Ovary (tissue), 9 donors: ENCODE results near the gene SRSF6. TPM values are rescaled to one million over a fixed set of nuclear protein-coding genes. Genes with fewer than 3 reads are reported as not detected.

Experiments used
- DNase-seq, 5 donors: peaks; one replicate each; pipeline ENCODE4 v3.0.0-alpha.2; 2019 to 2020
- H3K27ac ChIP-seq, 2 donors: fragments of 200-600 bp; one replicate each; pipeline versions ENCODE4 v1.5.1 to v1.8.0; 2019 to 2022
- H3K27me3 ChIP-seq: fragments of 200-600 bp; one replicate; pipeline ENCODE4 v1.8.0; 2022
- H3K36me3 ChIP-seq: fragments of 200-600 bp; sonication (generic); one replicate; pipeline ENCODE4 v1.5.1; 2019
- H3K4me1 ChIP-seq: one replicate; pipeline ENCODE4 v1.8.1; 2013; ENCODE audit warnings: mild to moderate bottlenecking, moderate library complexity; ENCODE audit not compliant: insufficient read depth
- H3K4me3 ChIP-seq: fragments of 200-600 bp; sonication (generic); one replicate; pipeline ENCODE4 v1.5.1; 2017
- H3K9me3 ChIP-seq, 2 donors: fragments of 200-600 bp in 1 of 2; sonication (generic) in 1 of 2; one replicate each; pipeline versions ENCODE4 v1.5.1 to v1.8.1; 2013 to 2019; ENCODE audit warnings: mild to moderate bottlenecking in 1 of 2, moderate library complexity in 1 of 2
- CTCF ChIP-seq, 3 donors: fragments of 450-650 bp in 2 of 3; fragments of 200-600 bp in 1 of 3; IDR thresholded peaks; one replicate each; pipeline versions ENCODE4 v1.5.1 to v1.8.0; 2016 to 2022; ENCODE audit warnings: antibody characterized with exemption in 3 of 3, mild to moderate bottlenecking in 1 of 3
- EP300 ChIP-seq: sonication (generic); formaldehyde crosslinking; IDR thresholded peaks from one replicate; pipeline ENCODE4 v1.6.1; 2017; ENCODE audit warnings: antibody characterized with exemption
- POLR2A ChIP-seq: fragments of 450-650 bp; IDR thresholded peaks from one replicate; pipeline ENCODE4 v1.6.1; 2017; ENCODE audit warnings: antibody characterized with exemption, mild to moderate bottlenecking, moderate library complexity
- WGBS, 3 donors: extraction: QIAGEN DNeasy Blood & Tissue Kit in 1 of 3; methylation state at CpG; one replicate each; pipeline versions ENCODE4 v1.1.5 to v1.1.7; 2013 to 2017; 5-methylcytosine and 5-hydroxymethylcytosine counted together
- intact Hi-C, 4 donors: fragments of 100-400 bp; cut with DNase I; formaldehyde crosslinking; loops; one replicate each; pipeline versions ENCODE4 v1.11.0 to v1.15.1; 2022 to 2023
- polyA plus RNA-seq, 2 donors: library from polyadenylated mRNA; stranded (reverse); fragments of 200-250 nt in 1 of 2; fragments of 350-450 nt in 1 of 2; fragmentation: Illumina TruSeq in 1 of 2; extraction: RNeasy Lipid Tissue Mini Kit (QIAGEN cat#74804) in 1 of 2; gene quantifications; one replicate each; pipeline ENCODE4 v1.2.3, GENCODE V29; 2013 to 2014
- total RNA-seq, 7 donors: library from RNA; depleted of rRNA in 2 of 7; stranded (reverse); fragments of >200 nt in 2 of 7; fragmentation: NEBNext Ultra II Directional in 3 of 7; extraction: Animal tissue kit (Norgen Biotek cat#: 25700) in 3 of 7; gene quantifications; one replicate each; pipeline versions ENCODE4 v1.1.0 to v1.2.4, GENCODE V29; 2016 to 2023
- donor health status: DM: no; HTN: no; CAD: no; lungs with moderate emphysema.
- donor health status: DM: no; HTN: no; CAD: no.
- donor health status: Bipolar disorder and iron deficiency.
- donor health status: DM: yes; HTN: yes; CAD: no.
- donor health status: DM: no; HTN: no; CAD: no.
- donor health status: DM: yes; HTN: yes; CAD: no.

SRSF6 gene
- total and polyA plus RNA-seq, 9 donors: 69.7 to 163 (median 122) TPM

GRCh38 chr20:43431134-43431519, 26.6 kb upstream of the SRSF6 start:
- Histone ChIP-seq H3K36me3 (no peaks in the 10 kb centered on the region), H3K4me1 (no peaks in the 10 kb centered on the region), H3K4me3 (no peak overlapping the region), H3K9me3 (no peaks in the 10 kb centered on the region), H3K27me3 (no peaks in the 10 kb centered on the region), H3K27ac (no peak overlapping the region)
- intact Hi-C loops: no loop called here
- no peak for DNase-seq
- TF ChIP-seq CTCF (IDR thresholded peaks at IDR 0.05) (no peak), POLR2A (no peak), EP300 (no peak)
- WGBS, 3 donors: 54 to 57% (median 56%) methylated on average over 7 of the region's 7 CpGs

- Histone ChIP-seq H3K4me3 (no peak overlapping the region), H3K36me3 (no peaks in the 10 kb centered on the region), H3K27me3 (no peaks in the 10 kb centered on the region), H3K9me3 (no peaks in the 10 kb centered on the region), H3K4me1 (no peaks in the 10 kb centered on the region), H3K27ac (no peak overlapping the region)
- TF ChIP-seq EP300 (no peak), CTCF (IDR thresholded peaks at IDR 0.05) (no peak), POLR2A (no peak)
- DNase-seq: no peak
- WGBS, 3 donors: 52 to 82% (median 77%) methylated on average over 1 of the region's 1 CpG
- intact Hi-C loops: no loop called here
Measured at GRCh38 chr20:43432498-43432897, 25.2 kb upstream of the SRSF6 start.

GRCh38 chr20:43433250-43433854, 24.3 kb upstream of the SRSF6 start:
- Histone ChIP-seq H3K9me3 (no peaks in the 10 kb centered on the region), H3K36me3 (no peaks in the 10 kb centered on the region), H3K27ac (no peak overlapping the region), H3K4me3 (no peak overlapping the region), H3K4me1 (no peaks in the 10 kb centered on the region), H3K27me3 (no peaks in the 10 kb centered on the region)
- 87 to 93% (median 88%) methylated on average over 4 of the region's 4 CpGs for WGBS, 3 donors
- no peak for DNase-seq
- intact Hi-C loops: no loop called here
- TF ChIP-seq POLR2A (no peak), EP300 (no peak), CTCF (IDR thresholded peaks at IDR 0.05) (no peak)

- WGBS, 3 donors: 88 to 93% (median 91%) methylated on average over 6 of the region's 6 CpGs
- Histone ChIP-seq H3K9me3 (no peaks in the 10 kb centered on the region), H3K4me3 (no peak overlapping the region), H3K27me3 (no peaks in the 10 kb centered on the region), H3K4me1 (no peaks in the 10 kb centered on the region), H3K27ac (no peak overlapping the region), H3K36me3 (no peaks in the 10 kb centered on the region)
- TF ChIP-seq POLR2A (no peak), CTCF (IDR thresholded peaks at IDR 0.05) (no peak), EP300 (no peak)
- intact Hi-C loops: no loop called here
- DNase-seq: no peak
Measured at GRCh38 chr20:43434565-43434964, 23.1 kb upstream of the SRSF6 start.
